ENCODE measurements around the gene APBA3.

- no peak for TF ChIP-seq SMC3 (IDR thresholded peaks at IDR 0.05)
- TF ChIP-seq CTCF (IDR thresholded peaks at IDR 0.05) = no peak
- no peak for TF ChIP-seq TFCP2L1 (CRISPR knock-in tag; IDR thresholded peaks at IDR 0.05)
- TF ChIP-seq, protein P1, sequence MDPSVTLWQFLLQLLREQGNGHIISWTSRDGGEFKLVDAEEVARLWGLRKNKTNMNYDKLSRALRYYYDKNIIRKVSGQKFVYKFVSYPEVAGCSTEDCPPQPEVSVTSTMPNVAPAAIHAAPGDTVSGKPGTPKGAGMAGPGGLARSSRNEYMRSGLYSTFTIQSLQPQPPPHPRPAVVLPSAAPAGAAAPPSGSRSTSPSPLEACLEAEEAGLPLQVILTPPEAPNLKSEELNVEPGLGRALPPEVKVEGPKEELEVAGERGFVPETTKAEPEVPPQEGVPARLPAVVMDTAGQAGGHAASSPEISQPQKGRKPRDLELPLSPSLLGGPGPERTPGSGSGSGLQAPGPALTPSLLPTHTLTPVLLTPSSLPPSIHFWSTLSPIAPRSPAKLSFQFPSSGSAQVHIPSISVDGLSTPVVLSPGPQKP (IDR thresholded peaks at IDR 0.05; ENCODE audit: low read depth, low read length) = no peak
- TF ChIP-seq EHMT2 (IDR thresholded peaks at IDR 0.05; ENCODE audit: low read depth) = no peak
- TF ChIP-seq POLR2A (IDR thresholded peaks at IDR 0.05; ENCODE audit: low read length) = no peak
- no peak for TF ChIP-seq PHF8 (IDR thresholded peaks at IDR 0.05; ENCODE audit: borderline replicate concordance, low read depth)
- TF ChIP-seq MAZ (IDR thresholded peaks at IDR 0.05; ENCODE audit: borderline replicate concordance, low read depth, low read length) = no peak
- no peak for TF ChIP-seq POLR2AphosphoS2 (conservative IDR thresholded peaks at IDR 0.05; ENCODE audit: low read length)
These were observed 21.1 kb downstream of the APBA3 start for GRCh38 chr19:3740431-3740830.

Data from A549 (cell line).